NCI-H2029 (cell line): ENCODE measurements around the gene BRD4.

Source experiments
- DNase-seq: peaks from one replicate; lab custom pipeline; 2025; lab: John Stamatoyannopoulos, UW

The BRD4 gene

GRCh38 chr19:15289673-15290072 lies 42.7 kb downstream of the BRD4 start:
- DNase-seq = no peak

GRCh38 chr19:15288146-15288963 lies 44.0 kb downstream of the BRD4 start:
- DNase-seq = peak; percentile 39

GRCh38 chr19:15287496-15287895 lies 44.8 kb downstream of the BRD4 start:
- DNase-seq = no peak

- DNase-seq = no peak
Observed at GRCh38 chr19:15286688-15287365, 45.5 kb downstream of the BRD4 start.

- no peak for DNase-seq
Observed at GRCh38 chr19:15285896-15286591, 46.3 kb downstream of the BRD4 start.

- no peak for DNase-seq
Observed at GRCh38 chr19:15284896-15285295, 47.4 kb downstream of the BRD4 start.

- DNase-seq = no peak
Observed at GRCh38 chr19:15284091-15284490, 48.2 kb downstream of the BRD4 start.

- DNase-seq = no peak
Observed at GRCh38 chr19:15283141-15283883, 49.0 kb downstream of the BRD4 start.

GRCh38 chr19:15282311-15282705 lies 50.0 kb downstream of the BRD4 start:
- no peak for DNase-seq

- peak; percentile 76 for DNase-seq
Observed at GRCh38 chr19:15280915-15281683, 51.2 kb downstream of the BRD4 start.

- DNase-seq = no peak
Observed at GRCh38 chr19:15280048-15280725, 52.2 kb downstream of the BRD4 start.

GRCh38 chr19:15279326-15279904 lies 52.9 kb downstream of the BRD4 start:
- no peak for DNase-seq

- DNase-seq = no peak
Observed at GRCh38 chr19:15276620-15277215, 55.6 kb downstream of the BRD4 start.

- DNase-seq = no peak
Observed at GRCh38 chr19:15274477-15274876, 57.9 kb downstream of the BRD4 start.

GRCh38 chr19:15269806-15270205 lies 62.5 kb downstream of the BRD4 start:
- DNase-seq = no peak

- no peak for DNase-seq
Observed at GRCh38 chr19:15268928-15269253, 63.4 kb downstream of the BRD4 start.

- no peak for DNase-seq
Observed at GRCh38 chr19:15268192-15268927, 64.0 kb downstream of the BRD4 start.

GRCh38 chr19:15266683-15267082 lies 65.7 kb downstream of the BRD4 start:
- no peak for DNase-seq

- DNase-seq = peak; percentile 89
Observed at GRCh38 chr19:15265850-15266248, 66.5 kb downstream of the BRD4 start.
